GM18526 (cell line): ENCODE measurements around the gene AFTPH.

Experiments
- POLR2A ChIP-seq: IDR thresholded peaks from 3 replicates; pipeline ENCODE4 v1.6.1; 2011; ENCODE audit not compliant: insufficient read length; ENCODE audit errors: extremely low read depth

The AFTPH gene

GRCh38 chr2:64523666-64524603 is at the start of gene AFTPH:
AFTPH (plus strand) TSS chr2:64524328; CDS start chr2:64551475, 27,147 bp downstream.
- TF ChIP-seq POLR2A = peak; percentile 76

- TF ChIP-seq POLR2A = no peak
Measured at GRCh38 chr2:64474636-64475035, 49.5 kb upstream of the AFTPH start.

- no peak for TF ChIP-seq POLR2A
Measured at GRCh38 chr2:64477037-64477436, 47.1 kb upstream of the AFTPH start.

- TF ChIP-seq POLR2A = no peak
Measured at GRCh38 chr2:64477979-64478378, 46.1 kb upstream of the AFTPH start.

- TF ChIP-seq POLR2A = no peak
Measured at GRCh38 chr2:64478502-64479230, 45.5 kb upstream of the AFTPH start.

- no peak for TF ChIP-seq POLR2A
Measured at GRCh38 chr2:64479259-64480117, 44.6 kb upstream of the AFTPH start.

- no peak for TF ChIP-seq POLR2A
Measured at GRCh38 chr2:64481665-64482064, 42.5 kb upstream of the AFTPH start.

GRCh38 chr2:64482243-64482642 is 41.9 kb upstream of the AFTPH start:
- TF ChIP-seq POLR2A = no peak

- TF ChIP-seq POLR2A = no peak
Measured at GRCh38 chr2:64482765-64483504, 41.2 kb upstream of the AFTPH start.

GRCh38 chr2:64485331-64485730 is 38.8 kb upstream of the AFTPH start:
- no peak for TF ChIP-seq POLR2A

- TF ChIP-seq POLR2A = no peak
Measured at GRCh38 chr2:64485961-64486360, 38.2 kb upstream of the AFTPH start.

GRCh38 chr2:64487256-64488049 is 36.7 kb upstream of the AFTPH start:
- TF ChIP-seq POLR2A = no peak

GRCh38 chr2:64488050-64488974 is 35.8 kb upstream of the AFTPH start:
- TF ChIP-seq POLR2A = no peak
